GF-D8 (cell line): ENCODE results near the gene GGPS1.
"Not testable (repeated sequence)": the region's sequence is repeated elsewhere in the genome, so short reads cannot be mapped to it uniquely, and the experiment has no call there.

Experiments used
- DNase-seq: peaks from one replicate; lab custom pipeline; 2025; lab: John Stamatoyannopoulos, UW

GGPS1 gene

GRCh38 chr1:235328271-235329138, at the start of gene GGPS1:
Gene GGPS1 (plus strand): TSS chr1:235328570. CDS start chr1:235335265, 6,695 bp downstream.
- peak; percentile 99 for DNase-seq

- no peak for DNase-seq
Observed at GRCh38 chr1:235278915-235279292, 49.5 kb upstream of the GGPS1 start.

GRCh38 chr1:235279694-235280093, 48.7 kb upstream of the GGPS1 start:
- no peak for DNase-seq

- no peak for DNase-seq
Observed at GRCh38 chr1:235280467-235280866, 47.9 kb upstream of the GGPS1 start.

- DNase-seq = not testable (repeated sequence)
Observed at GRCh38 chr1:235283636-235284035, 44.7 kb upstream of the GGPS1 start.

- no peak for DNase-seq
Observed at GRCh38 chr1:235284231-235284769, 44.1 kb upstream of the GGPS1 start.

GRCh38 chr1:235286667-235287066, 41.7 kb upstream of the GGPS1 start:
- no peak for DNase-seq

GRCh38 chr1:235287208-235287882, 41.0 kb upstream of the GGPS1 start:
- no peak for DNase-seq

- DNase-seq = no peak
Observed at GRCh38 chr1:235289859-235290739, 38.3 kb upstream of the GGPS1 start.

GRCh38 chr1:235290740-235291502, 37.4 kb upstream of the GGPS1 start:
- DNase-seq = no peak

GRCh38 chr1:235291599-235292091, 36.7 kb upstream of the GGPS1 start:
- DNase-seq = no peak

GRCh38 chr1:235292790-235293189, 35.6 kb upstream of the GGPS1 start:
- DNase-seq = no peak

GRCh38 chr1:235293322-235293942, 34.9 kb upstream of the GGPS1 start:
- no peak for DNase-seq

GRCh38 chr1:235295902-235296350, 32.4 kb upstream of the GGPS1 start:
- DNase-seq = no peak

GRCh38 chr1:235296729-235297128, 31.6 kb upstream of the GGPS1 start:
- DNase-seq = no peak

- DNase-seq = peak; percentile 14
Observed at GRCh38 chr1:235297579-235297978, 30.8 kb upstream of the GGPS1 start.

- no peak for DNase-seq
Observed at GRCh38 chr1:235298758-235299157, 29.6 kb upstream of the GGPS1 start.

- no peak for DNase-seq
Observed at GRCh38 chr1:235299169-235299858, 29.1 kb upstream of the GGPS1 start.

GRCh38 chr1:235302143-235302542, 26.2 kb upstream of the GGPS1 start:
- no peak for DNase-seq
